ENCODE data around the gene NUP62.
"Not testable (repeated sequence)": the region's sequence is repeated elsewhere in the genome, so short reads cannot be mapped to it uniquely, and the experiment has no call there.

Gene NUP62

DNA sequence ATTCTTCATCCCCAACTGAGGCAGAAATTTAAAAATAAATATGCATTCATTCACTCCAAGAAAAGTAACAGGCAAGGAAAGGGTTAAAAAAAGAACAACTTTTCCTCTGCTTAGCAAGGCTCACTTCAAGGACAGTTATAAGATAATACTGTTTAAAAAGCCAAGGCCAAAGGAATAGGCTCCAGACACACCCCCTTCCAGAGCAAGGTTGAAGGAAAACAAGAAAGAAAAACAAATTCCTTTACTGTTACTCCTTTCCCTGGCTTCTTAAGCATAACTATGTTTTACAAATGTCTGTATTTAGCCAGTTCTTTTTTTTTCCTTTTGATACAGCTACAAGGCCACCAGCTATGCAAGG, 23.2 kb upstream of the NUP62 start:
- DNase-seq (ENCODE audit: low read depth, low spot score) = no peak

- no peak for DNase-seq (ENCODE audit: low read depth, low spot score)
Observed at GRCh38 chr19:49951806-49952478, 22.6 kb upstream of the NUP62 start.

DNA sequence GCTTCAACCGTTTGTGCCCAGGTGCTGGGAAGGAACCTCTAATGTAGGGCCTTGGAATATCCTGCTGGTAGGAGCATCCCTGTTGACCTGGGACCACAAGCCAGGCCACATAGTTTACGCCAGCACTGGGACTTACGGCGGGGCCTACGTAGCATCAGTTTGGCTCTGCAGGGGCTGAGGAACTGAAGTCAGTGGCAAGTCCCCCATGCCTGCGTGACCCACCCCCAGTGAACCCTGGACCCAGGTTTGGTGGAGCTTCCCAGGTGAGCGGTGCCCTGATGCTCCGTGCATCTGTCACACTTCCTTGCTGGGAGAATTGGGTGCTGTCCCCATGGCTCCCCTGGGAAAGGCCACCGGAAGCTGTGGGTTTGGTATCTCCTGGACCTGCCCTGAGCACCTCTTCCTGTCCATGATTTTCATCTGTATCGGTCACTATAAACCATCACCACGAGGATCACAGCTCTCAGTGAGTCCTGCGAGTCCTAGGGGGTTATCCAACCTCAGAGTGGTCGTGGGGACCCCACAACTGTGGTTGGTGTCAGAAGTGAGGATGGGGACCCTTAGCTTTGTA, 21.7 kb upstream of the NUP62 start:
- DNase-seq (ENCODE audit: low read depth, low spot score) = no peak

DNA sequence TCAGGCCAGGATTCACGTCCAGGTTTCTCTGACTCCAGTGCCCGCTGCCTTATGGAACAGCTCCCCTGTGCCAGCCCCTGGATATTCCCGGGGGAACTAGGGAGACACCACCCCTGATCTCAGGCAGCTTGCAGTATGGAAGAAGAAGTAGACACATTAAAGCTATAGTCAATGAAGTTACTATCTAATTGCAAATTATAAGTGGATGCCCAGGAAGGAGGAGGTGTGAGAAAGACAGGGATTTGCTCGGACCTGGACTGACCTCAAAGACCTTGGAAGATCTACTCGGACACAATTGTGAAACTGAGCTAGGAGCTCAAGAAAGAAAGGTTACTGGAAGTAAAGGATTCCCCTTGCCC, 21.3 kb upstream of the NUP62 start:
- no peak for DNase-seq (ENCODE audit: low read depth, low spot score)

DNA sequence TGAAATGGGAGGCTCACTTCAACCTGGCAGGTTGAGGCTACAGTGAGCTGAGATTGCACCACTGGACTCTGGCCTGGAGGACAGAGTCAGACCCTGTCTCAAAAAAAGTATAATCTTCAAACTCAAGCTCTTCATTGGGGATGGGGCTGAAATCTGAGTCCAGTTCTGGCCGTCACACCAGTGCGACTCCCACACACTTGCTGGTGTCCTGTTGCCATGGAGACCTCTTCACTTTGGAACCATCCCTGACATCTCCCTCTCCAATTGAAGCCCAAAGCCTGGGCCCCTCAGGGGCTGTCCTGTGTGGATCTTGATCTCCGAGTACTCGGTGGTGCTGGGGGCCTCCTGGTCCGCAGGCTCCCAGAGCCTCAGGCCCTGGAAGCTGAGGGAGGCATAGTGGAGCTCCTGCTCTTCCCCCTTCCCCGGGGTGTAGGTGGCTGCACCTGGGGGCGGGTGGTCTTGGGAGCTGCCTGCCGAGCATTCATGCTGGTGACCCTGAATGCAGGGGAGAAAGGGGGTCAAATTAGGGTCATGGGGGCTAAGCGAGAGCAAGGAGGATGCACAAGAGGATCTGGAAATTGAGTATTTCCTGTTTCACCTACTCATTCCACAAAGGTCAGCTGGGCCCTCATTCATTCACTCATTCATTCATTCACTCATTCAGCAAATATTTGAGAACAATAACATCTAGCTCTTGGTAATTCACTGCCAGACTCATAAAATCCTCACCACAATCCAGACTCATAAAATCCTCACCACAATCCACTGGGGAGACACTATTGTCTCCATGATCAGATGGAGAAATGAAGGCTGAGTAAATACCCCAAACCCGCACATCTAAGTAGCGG, 20.7 kb upstream of the NUP62 start:
- no peak for DNase-seq (ENCODE audit: low read depth, low spot score)

- DNase-seq (ENCODE audit: low read depth, low spot score) = no peak
Observed at GRCh38 chr19:49946415-49946814, 17.1 kb upstream of the NUP62 start.

DNA sequence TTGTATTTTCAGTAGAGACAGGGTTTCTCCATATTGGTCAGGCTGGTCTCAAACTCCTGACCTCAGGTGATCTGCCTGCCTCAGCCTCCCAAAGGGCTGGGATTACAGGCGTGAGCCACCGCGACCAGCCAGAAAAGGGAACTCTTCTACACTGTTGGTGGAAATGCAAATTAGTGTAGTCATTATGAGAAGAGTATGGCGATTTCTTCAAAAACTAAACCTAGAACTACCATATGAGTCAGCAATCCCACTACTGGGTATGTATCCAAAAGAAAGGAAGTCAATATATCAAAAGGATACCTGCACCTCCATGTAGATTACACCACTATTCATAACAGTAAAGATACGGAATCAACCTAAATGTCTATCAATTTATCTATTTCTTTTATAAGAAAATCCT, 15.3 kb upstream of the NUP62 start:
- not testable (repeated sequence) for DNase-seq (ENCODE audit: low read depth, low spot score)

GRCh38 chr19:49940482-49940791, 11.1 kb upstream of the NUP62 start:
- DNase-seq (ENCODE audit: low read depth, low spot score) = no peak

GRCh38 chr19:49939721-49940481, 10.6 kb upstream of the NUP62 start:
- no peak for DNase-seq (ENCODE audit: low read depth, low spot score)

GRCh38 chr19:49938662-49939061, 9.4 kb upstream of the NUP62 start:
- no peak for DNase-seq (ENCODE audit: low read depth, low spot score)

- peak; percentile 91 for DNase-seq (ENCODE audit: low read depth, low spot score)
Observed at GRCh38 chr19:49937750-49938381, 8.6 kb upstream of the NUP62 start.

GRCh38 chr19:49936549-49936948, 7.2 kb upstream of the NUP62 start:
- no peak for DNase-seq (ENCODE audit: low read depth, low spot score)

- no peak for DNase-seq (ENCODE audit: low read depth, low spot score)
Observed at GRCh38 chr19:49933643-49934042, 4.3 kb upstream of the NUP62 start.

DNA sequence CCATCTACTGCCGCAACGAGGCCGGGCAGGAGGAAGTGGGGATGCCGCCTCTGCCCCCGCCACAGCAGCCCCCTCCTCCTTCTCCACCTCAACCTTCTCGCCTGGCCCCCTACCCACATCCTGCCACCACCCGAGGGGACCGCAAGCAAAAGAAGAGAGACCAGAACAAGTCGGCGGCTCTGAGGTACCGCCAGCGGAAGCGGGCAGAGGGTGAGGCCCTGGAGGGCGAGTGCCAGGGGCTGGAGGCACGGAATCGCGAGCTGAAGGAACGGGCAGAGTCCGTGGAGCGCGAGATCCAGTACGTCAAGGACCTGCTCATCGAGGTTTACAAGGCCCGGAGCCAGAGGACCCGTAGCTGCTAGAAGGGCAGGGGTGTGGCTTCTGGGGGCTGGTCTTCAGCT, 3.4 kb upstream of the NUP62 start:
- DNase-seq (ENCODE audit: low read depth, low spot score) = no peak

GRCh38 chr19:49932041-49932451, 2.7 kb upstream of the NUP62 start:
- DNase-seq (ENCODE audit: low read depth, low spot score) = no peak

GRCh38 chr19:49931293-49932040, 2.2 kb upstream of the NUP62 start:
- DNase-seq (ENCODE audit: low read depth, low spot score) = no peak

DNA sequence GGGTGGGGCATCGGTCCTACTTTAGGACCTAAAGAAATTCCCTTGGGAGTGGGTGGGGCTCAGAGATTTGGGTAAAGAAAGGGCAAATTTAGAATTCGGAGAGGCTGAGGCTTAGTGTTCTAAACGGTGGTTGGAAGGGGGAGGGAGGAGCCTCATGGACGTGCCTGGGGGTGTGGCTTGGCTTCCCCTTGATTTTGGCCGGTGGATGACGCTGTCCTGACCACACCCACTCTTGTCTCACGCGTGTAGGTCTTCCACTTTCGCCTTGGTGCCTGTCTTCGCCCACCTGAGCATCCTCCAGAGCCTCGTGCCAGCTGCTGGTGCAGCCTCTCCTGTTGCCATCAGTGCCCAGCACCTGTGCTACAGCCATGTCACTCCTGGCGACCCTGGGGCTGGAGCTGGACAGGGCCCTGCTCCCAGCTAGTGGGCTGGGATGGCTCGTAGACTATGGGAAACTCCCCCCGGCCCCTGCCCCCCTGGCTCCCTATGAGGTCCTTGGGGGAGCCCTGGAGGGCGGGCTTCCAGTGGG, 1.2 kb upstream of the NUP62 start:
- DNase-seq (ENCODE audit: low read depth, low spot score) = no peak

DNA sequence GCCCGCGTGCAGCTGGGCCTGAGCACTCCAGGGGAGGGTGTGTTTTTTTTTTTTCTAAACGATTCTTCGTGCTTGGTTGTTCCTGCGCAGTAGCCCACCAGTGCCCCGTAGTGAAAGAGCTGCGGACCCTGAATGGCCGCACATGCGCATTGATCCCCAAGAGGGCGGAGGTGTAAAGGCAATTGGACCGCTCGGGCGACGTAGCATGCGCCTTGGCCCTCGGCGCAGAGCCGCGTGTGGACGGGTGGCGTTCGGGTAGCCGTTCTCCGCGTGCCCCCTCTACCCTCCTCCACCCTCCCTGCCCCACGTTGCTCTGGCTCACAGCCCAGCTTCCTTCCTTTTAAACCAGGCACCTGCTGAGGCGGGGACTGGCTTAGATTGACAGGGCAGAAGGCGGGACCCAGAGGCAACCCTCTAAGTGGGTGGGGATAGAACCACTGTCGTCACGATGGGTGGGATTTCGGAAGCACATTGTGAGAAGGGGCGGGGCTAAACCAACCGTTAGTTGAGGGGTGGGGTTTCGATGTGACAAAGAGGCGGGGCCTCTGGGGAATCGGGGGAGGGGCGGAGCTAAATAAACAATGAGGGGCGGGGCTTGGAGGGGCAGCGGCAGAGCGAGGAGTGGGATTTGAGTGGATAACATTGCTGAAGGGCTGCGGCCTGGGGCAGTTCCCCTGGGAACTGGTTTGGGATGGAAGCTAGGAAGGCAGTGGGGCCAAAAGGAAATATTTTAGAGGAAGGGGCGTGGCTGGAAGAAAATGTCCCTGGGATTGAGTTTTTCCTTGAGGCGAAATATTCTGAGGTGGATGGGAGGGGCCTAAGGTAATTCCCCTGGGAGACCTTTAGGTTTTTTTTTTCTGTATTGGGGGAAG, 543 bp upstream of the NUP62 start:
- peak; percentile 97 for DNase-seq (ENCODE audit: low read depth, low spot score)

DNA sequence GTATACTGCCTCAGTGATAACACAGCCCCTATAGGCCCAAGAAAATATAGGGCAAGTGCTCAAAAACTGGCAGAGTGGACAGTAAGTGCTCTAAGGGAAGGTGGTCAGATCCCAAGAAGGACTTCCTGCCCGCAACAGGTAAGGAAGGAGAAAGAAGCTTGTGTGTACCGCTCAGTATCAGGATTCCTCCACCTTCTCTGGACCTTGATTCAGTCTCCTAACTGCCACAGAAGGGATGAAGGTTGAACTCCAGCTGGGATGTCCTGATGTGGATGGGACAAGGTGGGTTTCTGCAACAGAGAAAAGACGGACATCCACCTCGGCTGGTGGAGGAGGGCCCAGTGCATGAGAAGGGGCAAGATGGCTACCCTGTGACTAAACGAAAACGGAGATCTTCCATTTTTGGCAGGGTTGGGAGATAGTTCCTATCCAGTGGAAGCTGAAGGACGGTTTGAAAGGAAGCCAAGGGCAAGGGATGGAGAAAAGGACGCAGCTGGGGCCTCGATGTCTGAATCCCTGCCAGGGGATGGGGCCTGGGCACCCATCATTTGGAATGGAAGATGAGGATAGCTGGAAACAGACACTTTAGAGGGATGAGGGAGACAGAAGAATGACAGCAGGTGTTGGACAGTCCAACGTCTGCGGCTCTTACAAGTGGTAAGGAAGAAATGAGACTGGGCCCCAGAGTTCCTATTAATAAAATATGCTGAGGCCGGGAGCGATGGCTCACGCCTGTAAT, 1.6 kb downstream of the NUP62 start:
- DNase-seq (ENCODE audit: low read depth, low spot score) = no peak
